Measurements from ENCODE around the gene C6orf118.

Gene C6orf118

GRCh38 chr6:165308926-165309731 is at the start of gene C6orf118:
Gene C6orf118, minus strand, starts transcription at chr6:165309605. Its CDS starts 19 bp downstream, at chr6:165309586.
- no peak for DNase-seq (ENCODE audit: low read depth in 1 of 2, low spot score in 1 of 2)

GRCh38 chr6:165345700-165346099 is 36.3 kb upstream of the C6orf118 start:
- no peak for DNase-seq (ENCODE audit: low read depth in 1 of 2, low spot score in 1 of 2)

- no peak for DNase-seq (ENCODE audit: low read depth in 1 of 2, low spot score in 1 of 2)
Observed at GRCh38 chr6:165340532-165340931, 31.1 kb upstream of the C6orf118 start.

GRCh38 chr6:165325609-165326008 is 16.2 kb upstream of the C6orf118 start:
- no peak for DNase-seq (ENCODE audit: low read depth in 1 of 2, low spot score in 1 of 2)

- no peak for DNase-seq (ENCODE audit: low read depth in 1 of 2, low spot score in 1 of 2)
Observed at GRCh38 chr6:165321555-165322145, 12.2 kb upstream of the C6orf118 start.

GRCh38 chr6:165321150-165321549 is 11.7 kb upstream of the C6orf118 start:
- no peak for DNase-seq (ENCODE audit: low read depth in 1 of 2, low spot score in 1 of 2)

GRCh38 chr6:165317723-165318122 is 8.3 kb upstream of the C6orf118 start:
- DNase-seq (ENCODE audit: low read depth in 1 of 2, low spot score in 1 of 2), result no peak

GRCh38 chr6:165306955-165307354 is 2.5 kb downstream of the C6orf118 start:
- no peak for DNase-seq (ENCODE audit: low read depth in 1 of 2, low spot score in 1 of 2)

- DNase-seq (ENCODE audit: low read depth in 1 of 2, low spot score in 1 of 2), result no peak
Observed at GRCh38 chr6:165301372-165302246, 7.8 kb downstream of the C6orf118 start.

- DNase-seq (ENCODE audit: low read depth in 1 of 2, low spot score in 1 of 2), result no peak
Observed at GRCh38 chr6:165300422-165300936, 8.9 kb downstream of the C6orf118 start.

- no peak for DNase-seq (ENCODE audit: low read depth in 1 of 2, low spot score in 1 of 2)
Observed at GRCh38 chr6:165298875-165299274, 10.5 kb downstream of the C6orf118 start.

- no peak for DNase-seq (ENCODE audit: low read depth in 1 of 2, low spot score in 1 of 2)
Observed at GRCh38 chr6:165298402-165298801, 11.0 kb downstream of the C6orf118 start.

- DNase-seq (ENCODE audit: low read depth in 1 of 2, low spot score in 1 of 2), result no peak
Observed at GRCh38 chr6:165292657-165293056, 16.7 kb downstream of the C6orf118 start.

GRCh38 chr6:165274611-165275010 is 34.8 kb downstream of the C6orf118 start:
- DNase-seq (ENCODE audit: low read depth in 1 of 2, low spot score in 1 of 2), result no peak

- no peak for DNase-seq (ENCODE audit: low read depth in 1 of 2, low spot score in 1 of 2)
Observed at GRCh38 chr6:165272585-165272984, 36.8 kb downstream of the C6orf118 start.

- DNase-seq (ENCODE audit: low read depth in 1 of 2, low spot score in 1 of 2), result no peak
Observed at GRCh38 chr6:165268987-165269386, 40.4 kb downstream of the C6orf118 start.

- DNase-seq (ENCODE audit: low read depth in 1 of 2, low spot score in 1 of 2), result no peak
Observed at GRCh38 chr6:165266621-165267020, 42.8 kb downstream of the C6orf118 start.

- DNase-seq (ENCODE audit: low read depth in 1 of 2, low spot score in 1 of 2), result no peak
Observed at GRCh38 chr6:165266191-165266590, 43.2 kb downstream of the C6orf118 start.

GRCh38 chr6:165260462-165260861 is 48.9 kb downstream of the C6orf118 start:
- DNase-seq (ENCODE audit: low read depth in 1 of 2, low spot score in 1 of 2), result no peak

- no peak for DNase-seq (ENCODE audit: low read depth in 1 of 2, low spot score in 1 of 2)
Observed at GRCh38 chr6:165249808-165250207, 59.6 kb downstream of the C6orf118 start.

GRCh38 chr6:165245701-165246100 is 63.7 kb downstream of the C6orf118 start:
- DNase-seq (ENCODE audit: low read depth in 1 of 2, low spot score in 1 of 2), result no peak

Measured in activated T-helper 1 cell treated with anti-CD3 and anti-CD28 coated beads, Interleukin-2, amount 50 U/mL, for 16 hours (primary cell).